Mucosa of stomach (tissue), 1 donor: Measurements from ENCODE around the gene CHGA.

ENCODE experiments used
- H3K27me3 ChIP-seq: one replicate; pipeline ENCODE4 v1.7.0; 2013; ENCODE audit warnings: mild to moderate bottlenecking, low read length; ENCODE audit not compliant: control insufficient read depth, insufficient read depth
- H3K36me3 ChIP-seq: one replicate; pipeline ENCODE4 v1.7.0; 2013; ENCODE audit warnings: low read length; ENCODE audit not compliant: control insufficient read depth, insufficient read depth
- H3K4me1 ChIP-seq: one replicate; pipeline ENCODE4 v1.7.0; 2013; ENCODE audit warnings: mild to moderate bottlenecking, low read length; ENCODE audit not compliant: control insufficient read depth, insufficient read depth
- H3K4me3 ChIP-seq: one replicate; pipeline ENCODE4 v1.7.0; 2013; ENCODE audit warnings: low read length
- H3K9ac ChIP-seq: one replicate; pipeline ENCODE4 v1.7.0; 2013; ENCODE audit warnings: mild to moderate bottlenecking, low read length, moderate library complexity
- H3K9me3 ChIP-seq: one replicate; pipeline ENCODE4 v1.7.0; 2013; ENCODE audit warnings: mild to moderate bottlenecking, low read length, moderate library complexity; ENCODE audit not compliant: control insufficient read depth
- donor health status: Pancreatic carcinoma.

The CHGA gene

DNA sequence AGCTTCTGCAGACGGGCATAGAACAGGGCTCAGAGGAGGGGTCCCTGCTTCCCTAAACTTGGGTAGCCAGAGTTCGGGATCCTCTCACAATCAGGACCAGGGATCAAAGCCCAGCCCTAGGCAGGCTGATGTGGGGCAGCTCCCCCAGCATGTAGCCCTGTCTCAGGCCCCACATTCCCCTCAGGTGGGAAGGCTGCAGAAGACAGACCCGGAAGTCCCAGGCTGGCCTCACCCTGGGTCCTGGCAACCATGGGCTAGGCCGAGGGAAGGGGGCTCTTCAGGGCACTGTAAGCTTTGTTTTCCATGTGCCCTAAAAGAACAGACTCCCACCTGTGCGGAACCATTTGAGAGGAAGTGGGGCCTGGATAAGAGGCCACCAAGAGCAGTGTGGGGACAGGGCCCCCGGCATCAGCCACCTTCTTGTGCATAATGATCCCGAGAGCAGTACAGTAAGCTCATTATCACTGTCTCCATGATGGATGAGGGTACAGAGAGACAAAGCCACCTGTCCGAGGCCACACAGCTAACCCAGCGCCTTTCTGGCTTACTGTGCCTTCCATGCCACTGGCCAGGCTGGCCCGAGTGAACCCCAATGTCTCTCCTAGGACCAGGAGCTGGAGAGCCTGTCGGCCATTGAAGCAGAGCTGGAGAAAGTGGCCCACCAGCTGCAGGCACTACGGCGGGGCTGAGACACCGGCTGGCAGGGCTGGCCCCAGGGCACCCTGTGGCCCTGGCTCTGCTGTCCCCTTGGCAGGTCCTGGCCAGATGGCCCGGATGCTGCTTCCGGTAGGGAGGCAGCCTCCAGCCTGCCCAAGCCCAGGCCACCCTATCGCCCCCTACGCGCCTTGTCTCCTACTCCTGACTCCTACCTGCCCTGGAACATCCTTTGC lies 11.5 kb downstream of the CHGA start:
- H3K4me1 ChIP-seq = no peaks in the 10 kb centered on the region
- no peaks in the 10 kb centered on the region for H3K9me3 ChIP-seq
- no peak overlapping the region for H3K4me3 ChIP-seq
- no peak overlapping the region for H3K9ac ChIP-seq
- H3K27me3 ChIP-seq = no peaks in the 10 kb centered on the region
- H3K36me3 ChIP-seq = no peaks in the 10 kb centered on the region

DNA sequence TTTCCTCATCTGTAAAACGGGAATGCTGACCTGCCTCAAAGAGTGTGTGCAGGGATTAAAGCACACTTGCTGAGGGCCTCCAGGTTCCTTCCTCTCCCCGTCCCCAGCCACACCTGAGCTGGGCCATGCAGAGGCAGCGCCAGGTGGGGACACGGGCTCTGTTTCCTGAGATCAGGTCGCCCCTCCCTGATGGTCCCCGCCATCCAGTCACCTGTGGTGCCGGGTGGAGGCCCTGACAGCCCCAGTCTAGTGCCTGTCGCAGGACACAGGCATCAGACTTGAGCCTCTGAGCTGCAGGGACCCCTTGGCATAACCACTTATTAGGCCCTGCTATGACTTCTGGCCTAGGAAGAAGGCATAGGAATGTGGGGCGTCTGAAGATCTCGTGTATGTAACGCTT lies 12.5 kb downstream of the CHGA start:
- H3K9me3 ChIP-seq = no peaks in the 10 kb centered on the region
- no peaks in the 10 kb centered on the region for H3K27me3 ChIP-seq
- H3K4me3 ChIP-seq = no peak overlapping the region
- no peak overlapping the region for H3K9ac ChIP-seq
- no peaks in the 10 kb centered on the region for H3K36me3 ChIP-seq
- no peaks in the 10 kb centered on the region for H3K4me1 ChIP-seq

DNA sequence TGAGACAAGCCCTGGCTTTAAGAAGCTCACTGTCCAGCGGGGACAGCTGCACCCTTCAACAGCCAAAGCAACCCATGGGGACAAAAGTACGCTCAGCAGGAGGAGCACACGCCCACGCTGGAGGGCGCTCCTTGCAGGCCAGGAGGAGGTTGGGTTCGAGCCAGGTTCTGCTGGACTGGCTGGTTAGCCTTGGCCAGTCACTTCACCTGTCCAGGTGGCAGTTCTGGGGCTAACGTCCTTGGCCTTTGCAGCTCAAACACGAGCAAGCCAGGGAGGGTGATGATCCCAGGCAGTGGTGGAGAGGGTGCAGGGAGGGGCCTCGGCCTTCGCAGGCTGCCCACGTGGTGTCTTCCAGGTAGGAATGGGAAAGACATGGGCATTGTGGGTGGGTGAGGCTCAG lies 13.1 kb downstream of the CHGA start:
- H3K9ac ChIP-seq = no peak overlapping the region
- no peaks in the 10 kb centered on the region for H3K36me3 ChIP-seq
- no peaks in the 10 kb centered on the region for H3K4me1 ChIP-seq
- no peaks in the 10 kb centered on the region for H3K9me3 ChIP-seq
- H3K4me3 ChIP-seq = no peak overlapping the region
- no peaks in the 10 kb centered on the region for H3K27me3 ChIP-seq

DNA sequence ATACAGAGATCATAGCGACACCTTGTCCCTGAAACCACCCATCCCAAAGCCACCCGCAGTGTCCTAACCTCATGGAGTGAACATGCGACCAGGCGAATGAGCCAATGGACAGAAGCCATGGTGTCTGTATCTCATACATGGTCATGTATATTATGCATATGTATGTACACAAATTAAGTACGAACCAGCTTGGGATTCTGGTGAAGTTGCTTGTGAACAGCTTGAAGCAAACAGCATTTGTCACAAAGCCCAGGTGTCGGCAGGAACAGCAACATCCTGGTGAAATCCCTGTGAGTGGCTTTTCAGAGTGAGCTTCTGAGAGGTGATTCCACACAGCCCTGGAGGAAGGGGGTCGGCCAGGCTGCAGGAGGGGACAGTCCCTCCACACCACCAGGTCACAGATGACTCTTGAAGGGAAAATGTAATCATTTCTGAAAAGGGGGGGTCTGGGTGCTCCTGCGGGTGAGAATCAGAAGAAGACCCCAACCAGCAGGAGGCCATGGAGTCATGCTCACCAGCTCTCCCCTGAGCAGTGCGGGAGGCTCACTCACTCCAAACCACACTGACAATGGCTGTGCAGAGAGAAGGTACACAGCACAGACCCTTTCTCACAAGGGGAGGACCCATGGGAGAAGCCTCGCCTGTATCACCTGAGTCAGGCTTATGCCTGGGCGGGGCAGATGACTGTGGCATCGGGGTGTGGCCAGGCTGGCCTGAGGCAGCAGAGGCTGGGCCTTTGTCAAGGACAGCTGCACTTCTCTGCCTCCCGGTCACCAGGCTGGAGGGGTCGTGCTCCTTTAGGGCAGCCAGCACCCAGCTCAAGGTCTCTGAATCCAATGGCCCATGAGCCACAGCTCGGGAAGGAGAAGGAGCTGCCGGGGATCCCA lies 14.3 kb downstream of the CHGA start:
- Histone ChIP-seq H3K36me3 (no peaks in the 10 kb centered on the region), H3K9ac (no peak overlapping the region), H3K4me1 (no peaks in the 10 kb centered on the region), H3K27me3 (no peaks in the 10 kb centered on the region), H3K9me3 (no peaks in the 10 kb centered on the region), H3K4me3 (no peak overlapping the region)

DNA sequence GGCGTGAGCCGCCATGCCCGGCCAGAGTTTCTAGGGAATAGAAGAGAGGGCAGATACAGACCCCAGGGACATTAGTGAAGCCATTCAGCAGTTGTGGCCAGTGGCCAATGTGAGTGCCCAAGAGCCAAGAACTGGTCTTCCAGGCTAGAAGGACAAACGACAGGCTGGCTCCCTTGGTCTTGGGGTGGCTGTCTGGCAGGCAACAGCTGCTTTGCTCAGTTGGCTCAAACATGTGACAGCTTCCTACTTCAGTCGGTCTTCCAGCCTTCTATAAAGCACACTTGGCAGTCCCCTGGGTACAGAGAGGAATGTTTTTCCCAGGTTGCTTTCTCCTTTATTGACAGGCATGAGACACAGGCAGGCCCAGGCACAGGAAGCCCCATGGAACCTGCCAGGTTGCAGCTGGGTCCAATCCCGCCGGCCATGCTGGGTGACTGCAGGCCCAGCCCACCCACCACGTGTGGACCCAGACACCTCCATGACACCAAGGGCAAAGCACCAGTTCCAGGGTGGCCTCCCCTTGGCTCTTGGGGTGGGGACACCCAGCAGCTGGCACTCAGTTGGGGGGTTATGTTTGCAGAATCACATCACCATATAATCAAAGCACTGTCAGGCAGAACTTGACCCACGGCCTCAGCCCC lies 15.4 kb downstream of the CHGA start:
- Histone ChIP-seq H3K9me3 (no peaks in the 10 kb centered on the region), H3K9ac (no peak overlapping the region), H3K4me3 (no peak overlapping the region), H3K4me1 (no peaks in the 10 kb centered on the region), H3K36me3 (no peaks in the 10 kb centered on the region), H3K27me3 (no peaks in the 10 kb centered on the region)

DNA sequence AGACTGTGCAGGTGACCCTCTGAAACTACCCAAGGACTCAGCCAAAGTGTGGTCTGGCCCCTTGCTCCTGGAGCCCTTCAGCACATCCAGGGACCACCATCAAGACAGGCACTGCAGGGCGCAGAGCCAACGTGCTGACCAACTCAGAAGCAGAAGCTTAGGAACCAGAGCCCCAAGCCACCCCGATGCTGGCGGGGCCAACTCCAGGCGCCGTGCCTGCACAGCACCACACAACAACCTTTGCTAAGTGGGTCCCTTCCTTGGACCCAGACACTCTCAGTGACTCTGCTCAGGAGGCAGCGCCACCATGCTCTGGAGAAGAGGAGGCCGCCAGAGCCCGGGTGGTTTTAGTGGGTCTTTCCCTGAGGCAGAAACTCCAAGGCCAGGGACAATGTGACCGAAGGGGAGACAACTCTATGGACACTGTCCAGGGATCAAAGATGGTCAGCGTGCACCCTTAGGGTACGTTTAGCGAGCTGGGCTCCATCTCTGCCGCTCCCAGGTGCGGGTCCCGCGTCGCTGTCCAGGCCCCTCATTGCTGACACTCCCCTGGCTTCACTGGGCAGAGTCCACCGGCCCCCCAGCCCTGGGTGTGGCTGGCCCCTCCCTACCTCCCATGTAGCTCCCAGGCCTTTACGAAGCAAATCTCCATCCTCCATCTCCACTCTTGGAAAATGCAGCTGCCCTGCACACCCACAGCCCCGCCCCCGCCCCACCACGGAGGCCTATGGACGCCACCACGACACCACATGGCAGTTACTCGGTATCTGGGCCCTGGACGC lies 16.1 kb downstream of the CHGA start:
- H3K4me3 ChIP-seq = no peak overlapping the region
- no peak overlapping the region for H3K9ac ChIP-seq
- H3K4me1 ChIP-seq = no peaks in the 10 kb centered on the region
- H3K9me3 ChIP-seq = no peaks in the 10 kb centered on the region
- no peaks in the 10 kb centered on the region for H3K36me3 ChIP-seq
- H3K27me3 ChIP-seq = no peaks in the 10 kb centered on the region

DNA sequence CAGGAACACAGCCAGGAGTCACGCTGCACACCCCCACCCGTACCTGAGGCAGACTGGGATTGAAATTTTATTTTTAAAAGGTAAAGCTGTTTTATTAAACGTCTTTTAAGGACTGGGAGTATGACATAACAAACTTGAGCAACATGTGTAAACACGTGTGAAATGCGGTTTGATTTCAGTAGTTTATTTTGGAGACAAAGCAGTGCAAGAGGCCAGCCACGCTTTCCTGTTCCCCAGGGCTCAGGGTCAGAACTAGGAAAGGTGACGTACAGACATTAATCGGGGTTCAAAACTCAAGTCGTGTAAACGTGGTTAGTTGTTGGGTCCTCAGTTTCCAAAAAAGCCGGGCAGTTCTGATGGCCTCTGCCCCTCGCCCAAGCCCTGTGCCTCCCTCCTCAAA lies 16.7 kb downstream of the CHGA start:
- no peaks in the 10 kb centered on the region for H3K4me1 ChIP-seq
- no peak overlapping the region for H3K9ac ChIP-seq
- no peaks in the 10 kb centered on the region for H3K36me3 ChIP-seq

DNA sequence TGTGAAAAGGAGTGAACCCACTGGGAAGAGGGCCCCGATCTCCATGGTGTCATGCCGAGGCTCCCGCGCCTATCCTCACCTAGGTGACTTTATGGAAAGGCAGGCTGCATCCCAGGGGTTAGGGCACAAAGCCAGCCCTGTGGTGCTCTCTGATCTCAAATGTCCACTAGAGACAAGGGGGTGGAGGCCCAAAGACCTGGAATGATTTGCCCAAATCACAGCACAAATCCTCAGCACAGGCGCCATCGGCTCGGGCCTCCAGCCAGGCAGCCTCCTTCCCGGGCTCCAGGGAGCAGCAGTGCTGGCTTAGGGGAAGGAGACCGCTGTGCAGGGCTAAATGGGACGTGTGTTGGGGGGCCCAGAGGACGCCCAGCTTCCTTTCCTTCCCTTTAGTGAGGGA lies 17.6 kb downstream of the CHGA start:
- H3K9ac ChIP-seq = no peak overlapping the region
- H3K27me3 ChIP-seq = no peaks in the 10 kb centered on the region
- no peak overlapping the region for H3K4me3 ChIP-seq
- peaks cover 5% of the 10 kb centered on the region for H3K36me3 ChIP-seq
- no peaks in the 10 kb centered on the region for H3K9me3 ChIP-seq
- no peaks in the 10 kb centered on the region for H3K4me1 ChIP-seq

More for the DNA sequence above, 16.7 kb downstream of the CHGA start:
- H3K9me3 ChIP-seq = no peaks in the 10 kb centered on the region
- no peaks in the 10 kb centered on the region for H3K27me3 ChIP-seq
- no peak overlapping the region for H3K4me3 ChIP-seq

DNA sequence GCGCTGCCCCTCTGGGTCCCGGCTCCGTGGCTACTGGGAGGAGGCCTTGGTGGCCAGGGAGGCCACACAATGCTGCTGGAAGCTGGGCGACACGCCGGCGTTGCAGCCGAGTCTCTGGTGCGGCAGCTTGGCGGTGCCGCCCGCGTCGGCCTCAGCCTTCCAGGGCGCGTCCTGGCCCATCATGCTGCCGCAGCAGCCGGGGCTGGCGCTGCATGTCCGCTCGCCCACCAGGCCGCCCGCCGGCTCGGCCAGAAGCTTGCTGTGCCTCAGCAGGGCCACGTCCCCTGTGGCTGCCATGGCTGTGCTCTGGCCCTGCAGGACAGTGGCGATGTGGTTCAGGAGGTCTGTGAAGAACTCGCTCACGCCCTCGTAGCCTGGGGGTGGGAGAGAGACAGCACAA lies 18.6 kb downstream of the CHGA start:
- Histone ChIP-seq H3K36me3 (peaks cover 5% of the 10 kb centered on the region), H3K9ac (no peak overlapping the region), H3K27me3 (no peaks in the 10 kb centered on the region), H3K9me3 (no peaks in the 10 kb centered on the region), H3K4me3 (no peak overlapping the region), H3K4me1 (peaks cover 3% of the 10 kb centered on the region)

DNA sequence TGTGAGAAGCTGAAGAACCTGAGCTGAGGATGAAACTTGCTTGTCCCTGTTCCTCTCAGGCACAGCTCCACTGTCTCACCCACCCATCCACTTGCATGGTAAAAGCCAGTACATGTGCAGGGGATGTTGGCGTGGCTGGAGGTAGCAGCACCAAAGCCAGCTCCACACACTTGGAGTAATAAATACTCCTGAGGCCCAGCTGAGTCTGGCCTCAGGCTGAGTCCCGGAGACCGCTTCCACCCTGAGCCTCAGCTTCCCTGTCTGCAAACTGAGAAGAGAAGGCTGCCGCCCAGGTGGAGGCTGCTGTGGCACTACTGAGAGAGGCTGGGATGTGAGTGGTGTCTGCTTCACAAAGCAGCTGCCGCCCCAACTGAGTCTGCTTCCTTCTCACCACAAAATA lies 19.2 kb downstream of the CHGA start:
- H3K4me3 ChIP-seq = no peak overlapping the region
- no peaks in the 10 kb centered on the region for H3K9me3 ChIP-seq
- H3K4me1 ChIP-seq = peaks cover 9% of the 10 kb centered on the region
- peaks cover 5% of the 10 kb centered on the region for H3K36me3 ChIP-seq
- no peaks in the 10 kb centered on the region for H3K27me3 ChIP-seq
- H3K9ac ChIP-seq = no peak overlapping the region

DNA sequence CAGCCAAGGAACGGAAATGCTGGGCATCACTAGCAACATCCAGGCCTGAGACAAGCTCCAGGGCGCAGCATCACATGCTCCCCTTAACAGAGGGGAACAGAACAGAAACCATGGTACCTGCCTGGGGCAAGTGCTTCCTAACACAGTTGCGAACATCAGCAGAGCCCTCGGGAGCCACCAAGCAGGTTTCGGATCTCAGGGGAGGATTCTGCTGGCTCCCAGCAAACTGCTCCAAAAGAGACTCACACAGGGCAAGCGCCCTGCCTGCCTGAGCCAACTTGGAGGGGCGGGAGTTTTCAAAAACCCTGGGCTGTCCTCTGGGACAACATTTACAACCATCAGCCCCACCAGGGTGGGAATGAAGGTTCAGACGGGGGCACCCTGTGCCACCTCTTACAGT lies 19.6 kb downstream of the CHGA start:
- Histone ChIP-seq H3K36me3 (peaks cover 5% of the 10 kb centered on the region), H3K9me3 (no peaks in the 10 kb centered on the region), H3K9ac (no peak overlapping the region), H3K27me3 (no peaks in the 10 kb centered on the region), H3K4me3 (no peak overlapping the region), H3K4me1 (peaks cover 12% of the 10 kb centered on the region)
